OCI-LY7 (cell line): Measurements from ENCODE around the gene GRXCR1.

Source experiments
- CTCF ChIP-seq: fragments of 200-600 bp; sonication (generic); conservative IDR thresholded peaks from 2 replicates; pipeline ENCODE4 v1.5.1; 2014; ENCODE audit warnings: mild to moderate bottlenecking, antibody characterized with exemption, low read length, moderate library complexity, mixed read lengths
- EZH2phosphoT487 ChIP-seq: fragments of 200-600 bp; sonication (generic); IDR thresholded peaks from 2 replicates; pipeline ENCODE4 v1.6.1; 2018; ENCODE audit warnings: low read depth, borderline replicate concordance, mild to moderate bottlenecking, mixed run types, antibody characterized with exemption, low read length, moderate library complexity, mixed read lengths

GRCh38 chr4:42878863-42879262, 13.7 kb upstream of the GRXCR1 start:
- no peak for TF ChIP-seq CTCF
- TF ChIP-seq EZH2phosphoT487: no peak
